Subcutaneous abdominal adipose tissue (tissue), 5 donors: ENCODE measurements around the gene MGAT2.
"Not testable (repeated sequence)": the region's sequence is repeated elsewhere in the genome, so short reads cannot be mapped to it uniquely, and the experiment has no call there.

Source experiments
- H3K27ac ChIP-seq: one replicate; pipeline ENCODE4 v1.7.0; 2013; ENCODE audit warnings: low read depth, mild to moderate bottlenecking, inconsistent platforms, low read length, moderate library complexity
- H3K27me3 ChIP-seq, 5 donors: one replicate each; pipeline ENCODE4 v1.7.0; 2013; ENCODE audit warnings: low read length in 5 of 5, inconsistent platforms in 1 of 5; ENCODE audit not compliant: control insufficient read depth in 5 of 5, insufficient read depth in 4 of 5
- H3K36me3 ChIP-seq, 5 donors: one replicate each; pipeline ENCODE4 v1.7.0; 2013; ENCODE audit warnings: low read length in 5 of 5; ENCODE audit not compliant: control insufficient read depth in 5 of 5, insufficient read depth in 5 of 5
- H3K4me1 ChIP-seq, 5 donors: one replicate each; pipeline ENCODE4 v1.7.0; 2013; ENCODE audit warnings: low read length in 5 of 5, mild to moderate bottlenecking in 3 of 5, moderate library complexity in 1 of 5; ENCODE audit not compliant: control insufficient read depth in 5 of 5, insufficient read depth in 5 of 5
- H3K4me3 ChIP-seq, 5 donors: one replicate each; pipeline ENCODE4 v1.7.0; 2013; ENCODE audit warnings: low read length in 5 of 5, low read depth in 1 of 5
- H3K9ac ChIP-seq, 5 donors: one replicate each; pipeline ENCODE4 v1.7.0; 2013; ENCODE audit warnings: low read length in 5 of 5, mild to moderate bottlenecking in 4 of 5, moderate library complexity in 3 of 5
- H3K9me3 ChIP-seq, 5 donors: one replicate each; pipeline ENCODE4 v1.7.0; 2013; ENCODE audit warnings: low read length in 5 of 5; ENCODE audit not compliant: control insufficient read depth in 5 of 5
- donor health status: healthy.
- donor health status: healthy.
- donor health status: healthy.
- donor health status: healthy.
- donor health status: healthy.

The MGAT2 gene

DNA sequence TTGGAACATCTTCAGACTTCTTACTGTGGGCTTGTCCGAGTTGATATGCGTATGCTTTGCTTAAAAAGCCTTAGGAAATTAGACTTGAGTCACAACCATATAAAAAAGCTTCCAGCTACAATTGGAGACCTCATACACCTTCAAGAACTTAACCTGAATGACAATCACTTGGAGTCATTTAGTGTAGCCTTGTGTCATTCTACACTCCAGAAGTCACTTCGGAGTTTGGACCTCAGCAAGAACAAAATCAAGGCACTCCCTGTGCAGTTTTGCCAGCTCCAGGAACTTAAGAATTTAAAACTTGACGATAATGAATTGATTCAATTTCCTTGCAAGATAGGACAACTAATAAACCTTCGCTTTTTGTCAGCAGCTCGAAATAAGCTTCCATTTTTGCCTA is 13.0 kb upstream of the MGAT2 start:
- H3K27me3 ChIP-seq: no peaks in the 10 kb centered on the region
- H3K4me3 ChIP-seq: no peak overlapping the region
- no peaks in the 10 kb centered on the region for H3K9me3 ChIP-seq
- H3K4me1 ChIP-seq: no peaks in the 10 kb centered on the region
- no peak overlapping the region for H3K27ac ChIP-seq
- H3K9ac ChIP-seq: no peak overlapping the region
- peaks cover 0 to 14% (median 5%) of the 10 kb centered on the region in 5 donors for H3K36me3 ChIP-seq

DNA sequence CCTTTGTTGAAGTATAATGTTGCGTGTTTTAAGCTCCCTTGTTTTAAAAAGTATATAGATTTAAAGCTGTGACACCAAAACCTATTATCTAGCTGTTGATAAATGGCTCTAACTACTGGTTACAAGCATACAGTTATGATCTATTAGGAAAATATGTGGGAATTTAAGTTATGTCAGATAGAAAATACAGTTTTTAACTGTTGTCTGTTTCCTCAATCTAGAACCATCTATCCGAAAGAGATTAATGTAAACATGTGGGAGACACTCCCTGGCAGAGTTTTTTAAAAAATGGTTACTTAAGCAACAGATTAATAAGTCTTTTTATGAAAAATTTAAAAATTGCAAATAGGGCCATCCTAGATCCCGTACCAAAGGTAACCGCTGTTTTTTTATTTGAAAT is 8.3 kb upstream of the MGAT2 start:
- no peak overlapping the region for H3K9ac ChIP-seq

GRCh38 chr14:49612671-49613070 is 7.9 kb upstream of the MGAT2 start:
- Histone ChIP-seq H3K27me3 (no peaks in the 10 kb centered on the region), H3K9me3 (no peaks in the 10 kb centered on the region), H3K9ac (no peak overlapping the region), H3K36me3 (peaks cover 2 to 11% (median 5%) of the 10 kb centered on the region in 5 donors), H3K4me3 (no peak overlapping the region), H3K4me1 (peaks cover 0 to 1% (median 0%) of the 10 kb centered on the region in 5 donors), H3K27ac (no peak overlapping the region)

More for the DNA sequence above, 8.3 kb upstream of the MGAT2 start:
- no peaks in the 10 kb centered on the region for H3K9me3 ChIP-seq
- H3K27me3 ChIP-seq: no peaks in the 10 kb centered on the region
- peaks cover 3 to 9% (median 6%) of the 10 kb centered on the region in 5 donors for H3K36me3 ChIP-seq
- H3K4me1 ChIP-seq: no peaks in the 10 kb centered on the region
- no peak overlapping the region for H3K27ac ChIP-seq
- H3K4me3 ChIP-seq: no peak overlapping the region

DNA sequence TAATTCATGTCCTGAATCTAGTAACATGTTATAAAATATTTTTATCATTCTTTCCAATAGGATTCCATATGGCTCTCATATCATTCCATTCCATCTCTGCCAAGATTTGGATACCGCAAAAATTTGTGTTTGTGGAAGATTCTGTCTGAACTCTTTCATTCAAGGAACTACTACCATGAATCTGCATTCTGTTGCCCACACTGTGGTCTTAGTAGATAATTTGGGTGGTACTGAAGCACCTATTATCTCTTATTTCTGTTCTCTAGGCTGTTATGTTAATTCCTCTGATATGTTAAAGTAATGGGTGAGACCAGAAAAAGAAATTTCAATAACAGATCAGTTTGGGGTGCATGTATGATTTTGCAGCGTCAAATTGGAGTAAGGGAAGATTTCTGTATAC is 6.4 kb upstream of the MGAT2 start:
- Histone ChIP-seq H3K4me1 (peaks cover 0 to 5% (median 4%) of the 10 kb centered on the region in 5 donors), H3K36me3 (peaks cover 6 to 24% (median 12%) of the 10 kb centered on the region in 5 donors), H3K27me3 (no peaks in the 10 kb centered on the region), H3K9ac (no peak overlapping the region), H3K4me3 (no peak overlapping the region), H3K9me3 (no peaks in the 10 kb centered on the region), H3K27ac (no peak overlapping the region)

- Histone ChIP-seq H3K27ac (no peak overlapping the region), H3K4me1 (peaks cover 0 to 13% (median 12%) of the 10 kb centered on the region in 5 donors), H3K36me3 (peaks cover 6 to 24% (median 12%) of the 10 kb centered on the region in 5 donors), H3K9me3 (no peaks in the 10 kb centered on the region), H3K27me3 (no peaks in the 10 kb centered on the region), H3K4me3 (no peak overlapping the region), H3K9ac (no peak overlapping the region)
These were observed 4.8 kb upstream of the MGAT2 start for GRCh38 chr14:49615776-49616175.

DNA sequence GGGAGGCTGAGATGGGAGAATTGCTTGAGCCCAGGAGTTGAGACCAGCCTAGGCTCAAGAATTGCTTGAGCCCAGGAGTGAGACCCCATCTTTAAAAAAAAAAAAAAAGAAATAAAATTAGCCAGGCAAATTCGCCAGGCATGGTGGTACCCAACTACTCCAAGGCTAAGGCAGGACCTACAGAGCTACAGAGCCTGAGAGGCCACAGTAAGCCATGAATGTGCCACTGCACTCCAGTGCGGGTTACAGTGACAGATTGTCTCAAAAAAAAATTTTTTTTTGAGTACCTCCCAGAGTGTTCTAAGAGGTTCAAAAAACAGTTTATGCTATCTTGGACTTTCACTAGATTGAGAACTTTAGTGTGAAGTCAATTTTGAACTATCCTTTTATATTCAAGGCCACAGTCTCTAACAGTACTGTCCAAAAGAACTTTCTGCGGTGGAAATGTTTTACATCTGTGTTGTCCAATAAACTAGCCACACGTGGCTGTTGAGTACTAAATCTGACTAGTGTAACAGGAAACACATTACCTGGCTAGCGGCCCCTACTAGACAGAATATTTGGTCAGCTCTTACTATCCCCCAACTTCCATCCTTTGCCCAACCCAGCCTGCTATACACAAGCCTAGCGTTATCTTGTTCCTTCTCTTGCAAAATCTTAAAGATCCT is 2.6 kb upstream of the MGAT2 start:
- Histone ChIP-seq H3K9me3 (no peaks in the 10 kb centered on the region), H3K4me3 (no peak overlapping the region), H3K9ac (no peak overlapping the region), H3K27ac (no peak overlapping the region), H3K36me3 (peaks cover 6 to 24% (median 12%) of the 10 kb centered on the region in 5 donors), H3K27me3 (no peaks in the 10 kb centered on the region), H3K4me1 (peaks cover 4 to 32% (median 31%) of the 10 kb centered on the region in 5 donors)

GRCh38 chr14:49619273-49619672 is 1.3 kb upstream of the MGAT2 start:
- not testable (repeated sequence) for H3K9me3 ChIP-seq, H3K27me3 ChIP-seq
- Histone ChIP-seq H3K4me3 (peak overlapping the region; percentile 73 to 99 (median 95)), H3K36me3 (peaks cover 5 to 22% (median 12%) of the 10 kb centered on the region in 5 donors), H3K4me1 (peaks cover 4 to 44% (median 44%) of the 10 kb centered on the region in 5 donors), H3K9ac (peak overlapping the region in 3 of 5 donors; percentile 90 to 97 (median 96)), H3K27ac (peak overlapping the region; percentile 97)

DNA sequence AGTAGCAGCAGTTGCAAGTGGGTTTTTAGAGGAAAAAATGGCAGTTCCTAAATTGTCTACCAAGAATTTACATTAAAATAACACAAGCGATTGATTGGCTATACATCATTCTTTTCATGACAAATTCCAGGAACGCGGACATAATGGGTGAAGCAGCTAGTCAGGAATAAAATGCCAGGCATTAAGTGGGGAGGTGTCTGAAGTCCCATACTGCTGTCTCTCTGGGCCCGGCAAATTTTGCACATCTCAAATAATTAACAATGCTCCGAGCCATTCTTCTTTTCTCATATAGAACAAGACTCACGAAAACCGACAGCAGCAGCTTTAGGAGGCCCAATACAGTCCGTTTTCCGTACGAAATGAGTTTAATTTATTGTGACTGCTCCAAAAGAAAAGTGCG is 869 bp upstream of the MGAT2 start:
- H3K4me3 ChIP-seq: peak overlapping the region; percentile 73 to 99 (median 95)
- H3K27me3 ChIP-seq: no peaks in the 10 kb centered on the region
- H3K9me3 ChIP-seq: no peaks in the 10 kb centered on the region
- H3K4me1 ChIP-seq: peaks cover 4 to 46% (median 44%) of the 10 kb centered on the region in 5 donors
- peak overlapping the region; percentile 97 for H3K27ac ChIP-seq
- H3K9ac ChIP-seq: peak overlapping the region; percentile 90 to 99 (median 96)
- H3K36me3 ChIP-seq: peaks cover 3 to 21% (median 12%) of the 10 kb centered on the region in 5 donors

GRCh38 chr14:49621114-49621881 is 699 bp downstream of the MGAT2 start:
- peak overlapping the region; percentile 97 for H3K27ac ChIP-seq
- H3K36me3 ChIP-seq: peaks cover 3 to 21% (median 12%) of the 10 kb centered on the region in 5 donors
- H3K27me3 ChIP-seq: no peaks in the 10 kb centered on the region
- H3K9ac ChIP-seq: peak overlapping the region; percentile 56 to 99 (median 96)
- no peaks in the 10 kb centered on the region for H3K9me3 ChIP-seq
- peaks cover 4 to 46% (median 44%) of the 10 kb centered on the region in 5 donors for H3K4me1 ChIP-seq
- peak overlapping the region; percentile 72 to 97 (median 89) for H3K4me3 ChIP-seq
